GM12874 (cell line): ENCODE measurements around the gene PDSS2.

Source experiments
- CTCF ChIP-seq: IDR thresholded peaks from 2 replicates; pipeline ENCODE4 v1.5.1; 2011; ENCODE audit warnings: low read depth, mild to moderate bottlenecking, control low read depth, low read length, moderate library complexity; ENCODE audit not compliant: insufficient read depth

The PDSS2 gene

GRCh38 chr6:107128577-107128976, 330.8 kb downstream of the PDSS2 start:
- no peak for TF ChIP-seq CTCF

- no peak for TF ChIP-seq CTCF
Observed at GRCh38 chr6:107128175-107128574, 331.2 kb downstream of the PDSS2 start.

- TF ChIP-seq CTCF = no peak
Observed at GRCh38 chr6:107125771-107126170, 333.6 kb downstream of the PDSS2 start.

GRCh38 chr6:107124934-107125348, 334.4 kb downstream of the PDSS2 start:
- TF ChIP-seq CTCF = no peak

- no peak for TF ChIP-seq CTCF
Observed at GRCh38 chr6:107123501-107123900, 335.9 kb downstream of the PDSS2 start.

GRCh38 chr6:107122748-107123147, 336.6 kb downstream of the PDSS2 start:
- no peak for TF ChIP-seq CTCF

- TF ChIP-seq CTCF = no peak
Observed at GRCh38 chr6:107121964-107122495, 337.3 kb downstream of the PDSS2 start.

GRCh38 chr6:107121266-107121665, 338.1 kb downstream of the PDSS2 start:
- TF ChIP-seq CTCF = no peak
